SK-N-MC (cell line): ENCODE data around the gene VWA8.
A peak's percentile ranks its signal among the peaks of the same experiment; 100 is the strongest.

Experiments used
- DNase-seq: peaks from one replicate; pipeline ENCODE4 v3.0.0-alpha.2; 2011; ENCODE audit warnings: low read depth, low spot score
- H3K27ac ChIP-seq: fragments of 200-600 bp; sonication (generic); 2 replicates; pipeline ENCODE4 v1.5.1; 2016; ENCODE audit warnings: mixed run types
- H3K36me3 ChIP-seq: fragments of 200-600 bp; sonication (generic); 2 replicates; pipeline ENCODE4 v1.6.1; 2017; ENCODE audit warnings: antibody characterized with exemption, low read length, mixed read lengths; ENCODE audit not compliant: insufficient read depth
- H3K4me3 ChIP-seq: fragments of 200-600 bp; sonication (generic); 2 replicates; pipeline ENCODE4 v1.5.1; 2016
- H3K9ac ChIP-seq: fragments of 200-600 bp; sonication (generic); 2 replicates; pipeline ENCODE4 v1.8.0; 2017; ENCODE audit warnings: mixed run types, mixed read lengths; ENCODE audit not compliant: insufficient read length
- H3K9me3 ChIP-seq: fragments of 200-600 bp; sonication (generic); 2 replicates; pipeline ENCODE4 v1.6.1; 2017; ENCODE audit warnings: low read depth, mild to moderate bottlenecking, antibody characterized with exemption, low read length, moderate library complexity, mixed read lengths
- EZH2 ChIP-seq: fragments of 200-600 bp; sonication (generic); IDR thresholded peaks from one replicate; pipeline ENCODE4 v1.6.1; 2017; ENCODE audit warnings: antibody characterized with exemption
- FOXP2 ChIP-seq: optimal IDR thresholded peaks from 2 replicates; pipeline ENCODE3; 2011; ENCODE audit warnings: mild to moderate bottlenecking, moderate library complexity; ENCODE audit not compliant: insufficient read depth; ENCODE audit errors: extremely low read length, control extremely low read depth
- POLR2AphosphoS5 ChIP-seq: IDR thresholded peaks from 2 replicates; pipeline ENCODE4 v1.6.1; 2012; ENCODE audit warnings: mild to moderate bottlenecking, low read depth, low read length, borderline replicate concordance

The VWA8 gene

GRCh38 chr13:41596190-41596589 lies 364.7 kb downstream of the VWA8 start:
- Histone ChIP-seq H3K4me3 (peak overlapping the region; percentile 12; the same call in 1 of the 2 replicates), H3K27ac (peak overlapping the region; percentile 78), H3K9me3 (no peaks in the 10 kb centered on the region), H3K36me3 (no peaks in the 10 kb centered on the region), H3K9ac (peak overlapping the region; percentile 4)
- no peak for DNase-seq
- no peak for TF ChIP-seq FOXP2
- no peak for TF ChIP-seq POLR2AphosphoS5
- TF ChIP-seq EZH2 = no peak

DNA sequence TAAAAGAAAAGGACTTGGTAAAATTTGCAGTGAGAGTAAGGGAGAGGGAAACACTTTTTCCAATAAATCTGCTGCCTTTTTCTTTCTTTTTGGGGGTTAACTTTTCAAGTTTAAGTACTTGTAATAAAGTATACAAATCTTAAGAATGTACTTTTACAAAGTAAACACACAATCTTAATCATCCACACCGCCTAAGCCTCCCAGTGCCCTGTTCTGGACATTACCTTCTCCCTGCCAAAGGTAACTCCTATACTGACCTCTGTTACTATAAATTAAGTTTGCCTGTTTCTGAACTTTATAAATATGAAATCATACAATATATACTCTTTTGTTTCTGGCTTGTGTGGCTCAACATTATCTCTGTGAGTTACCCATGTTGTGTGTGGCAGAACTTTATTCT lies 365.6 kb downstream of the VWA8 start:
- H3K4me3 ChIP-seq = no peak overlapping the region
- DNase-seq = no peak
- peaks cover 5% of the 10 kb centered on the region for H3K36me3 ChIP-seq
- peak overlapping the region; percentile 43; the same call in 1 of the 2 replicates for H3K27ac ChIP-seq
- no peak for TF ChIP-seq FOXP2
- TF ChIP-seq POLR2AphosphoS5 = no peak
- no peak for TF ChIP-seq EZH2
- no peaks in the 10 kb centered on the region for H3K9me3 ChIP-seq
- H3K9ac ChIP-seq = no peak overlapping the region

DNA sequence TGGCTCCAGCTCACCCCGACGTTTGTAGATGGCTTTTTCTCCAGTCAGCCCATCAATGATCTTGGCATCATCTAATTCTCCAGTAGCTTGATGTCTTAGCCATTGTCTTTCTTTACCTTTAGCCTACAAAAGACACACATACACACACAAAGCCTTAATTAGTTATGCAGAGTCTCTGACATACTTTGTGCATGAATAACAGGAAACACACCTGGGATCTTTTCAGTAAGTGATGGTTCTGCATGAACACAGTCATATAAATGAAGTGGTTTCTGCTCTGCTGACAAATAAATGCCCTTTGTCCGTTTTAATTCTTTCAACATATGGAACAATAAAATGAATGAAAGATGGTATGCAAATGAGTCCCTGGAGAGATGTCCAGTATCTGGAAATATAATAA lies 370.3 kb downstream of the VWA8 start:
- no peak for DNase-seq
- Histone ChIP-seq H3K9me3 (no peaks in the 10 kb centered on the region), H3K27ac (no peak overlapping the region), H3K4me3 (no peak overlapping the region), H3K36me3 (peaks cover 9% of the 10 kb centered on the region), H3K9ac (no peak overlapping the region)
- TF ChIP-seq EZH2 = no peak
- no peak for TF ChIP-seq POLR2AphosphoS5
- no peak for TF ChIP-seq FOXP2

DNA sequence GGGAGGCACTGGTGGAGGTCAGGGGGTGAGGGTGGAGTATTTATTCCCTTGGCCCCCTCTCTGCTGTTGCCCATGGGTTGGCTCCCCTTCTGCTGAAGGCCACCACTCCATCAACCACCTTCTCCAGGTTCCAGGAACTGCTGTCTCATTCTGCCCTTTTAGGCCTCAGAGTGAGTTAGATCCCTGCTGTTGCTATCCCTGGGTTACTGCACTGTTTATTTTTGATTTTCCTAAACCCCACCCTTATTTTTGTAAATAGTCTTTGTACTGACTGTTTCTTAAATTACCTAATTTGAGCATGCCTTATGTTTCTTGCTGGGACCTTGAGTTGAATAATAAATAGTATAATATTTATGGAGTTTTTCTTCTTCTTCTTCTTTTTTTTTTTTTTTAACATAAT lies 370.8 kb downstream of the VWA8 start:
- Histone ChIP-seq H3K36me3 (peaks cover 9% of the 10 kb centered on the region), H3K27ac (no peak overlapping the region), H3K9ac (no peak overlapping the region), H3K4me3 (no peak overlapping the region), H3K9me3 (no peaks in the 10 kb centered on the region)
- TF ChIP-seq EZH2 (no peak), FOXP2 (no peak), POLR2AphosphoS5 (no peak)
- no peak for DNase-seq

- Histone ChIP-seq H3K9ac (no peak overlapping the region), H3K9me3 (no peaks in the 10 kb centered on the region), H3K27ac (no peak overlapping the region), H3K36me3 (peaks cover 9% of the 10 kb centered on the region), H3K4me3 (no peak overlapping the region)
- no peak for DNase-seq
- TF ChIP-seq FOXP2 (no peak), EZH2 (no peak), POLR2AphosphoS5 (no peak)
Observed at GRCh38 chr13:41589434-41589833, 371.5 kb downstream of the VWA8 start.

- H3K4me3 ChIP-seq = no peak overlapping the region
- H3K9ac ChIP-seq = no peak overlapping the region
- H3K9me3 ChIP-seq = no peaks in the 10 kb centered on the region
- H3K36me3 ChIP-seq = peaks cover 9% of the 10 kb centered on the region
- TF ChIP-seq FOXP2 (no peak), EZH2 (no peak), POLR2AphosphoS5 (no peak)
- DNase-seq = no peak
- no peak overlapping the region for H3K27ac ChIP-seq
Observed at GRCh38 chr13:41588899-41589298, 372.0 kb downstream of the VWA8 start.

DNA sequence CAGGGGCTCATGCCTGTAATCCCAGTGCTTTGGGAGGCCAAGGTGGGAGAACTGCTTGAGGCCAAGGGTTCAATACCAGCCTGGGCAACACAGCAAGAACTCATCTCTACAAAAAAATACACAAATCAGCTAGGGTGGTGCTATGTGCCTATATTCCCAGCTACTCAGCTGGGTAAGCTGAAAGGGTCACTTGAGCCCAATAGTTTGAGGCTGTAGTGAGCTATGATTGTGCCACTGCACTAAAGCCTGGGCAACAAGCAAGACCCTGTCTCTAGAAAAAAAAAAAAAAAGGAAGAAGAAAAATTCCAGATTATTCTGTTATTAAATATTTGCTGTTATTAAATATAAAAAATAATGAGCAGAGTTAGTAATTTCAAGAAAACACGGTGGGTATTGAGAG lies 372.5 kb downstream of the VWA8 start:
- Histone ChIP-seq H3K36me3 (peaks cover 9% of the 10 kb centered on the region), H3K27ac (no peak overlapping the region), H3K4me3 (no peak overlapping the region), H3K9me3 (no peaks in the 10 kb centered on the region), H3K9ac (no peak overlapping the region)
- TF ChIP-seq EZH2 (no peak), FOXP2 (no peak), POLR2AphosphoS5 (no peak)
- DNase-seq = no peak

DNA sequence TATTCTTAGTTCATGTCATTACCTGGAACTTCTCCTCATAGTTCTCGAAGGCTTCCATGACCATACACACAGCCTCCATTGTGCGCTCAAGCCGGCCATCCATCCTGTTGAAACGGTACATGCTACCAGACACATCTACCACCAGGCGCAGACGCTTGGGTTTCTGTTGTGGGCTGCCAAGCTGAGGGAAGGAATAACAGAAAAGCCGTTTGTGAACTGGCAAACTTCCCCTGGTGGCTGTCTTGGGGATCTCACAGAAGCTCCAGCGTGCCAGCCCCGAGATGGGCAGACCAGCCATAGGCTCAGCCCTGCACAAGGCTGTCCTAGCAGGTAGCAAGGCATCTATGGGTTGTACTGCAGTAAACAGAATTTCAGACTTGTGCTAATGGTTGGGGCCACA lies 373.4 kb downstream of the VWA8 start:
- no peak for DNase-seq
- Histone ChIP-seq H3K4me3 (no peak overlapping the region), H3K36me3 (peaks cover 9% of the 10 kb centered on the region), H3K27ac (no peak overlapping the region), H3K9me3 (no peaks in the 10 kb centered on the region), H3K9ac (no peak overlapping the region)
- TF ChIP-seq FOXP2 (no peak), EZH2 (no peak), POLR2AphosphoS5 (no peak)

GRCh38 chr13:41586216-41586615 lies 374.7 kb downstream of the VWA8 start:
- no peak for TF ChIP-seq EZH2
- no peak for TF ChIP-seq POLR2AphosphoS5
- no peak for TF ChIP-seq FOXP2
- DNase-seq = no peak
- no peak overlapping the region for H3K27ac ChIP-seq

More at GRCh38 chr13:41586216-41586615, 374.7 kb downstream of the VWA8 start:
- Histone ChIP-seq H3K4me3 (no peak overlapping the region), H3K9me3 (no peaks in the 10 kb centered on the region), H3K9ac (no peak overlapping the region), H3K36me3 (peaks cover 9% of the 10 kb centered on the region)
